Subcutaneous adipose tissue (tissue), 4 donors: ENCODE data around the gene KIAA1328. TPM values are rescaled to one million over a fixed set of nuclear protein-coding genes. Genes with fewer than 3 reads are reported as not detected.

Experiments used
- CTCF ChIP-seq: fragments of 450-650 bp; IDR thresholded peaks from one replicate; pipeline ENCODE4 v1.5.1; 2016; ENCODE audit warnings: low read depth, mild to moderate bottlenecking, control low read depth, antibody characterized with exemption, moderate library complexity
- total RNA-seq, 4 donors: library from RNA; depleted of rRNA; stranded (reverse); fragments of >200 nt; gene quantifications; one replicate each; pipeline ENCODE4 v1.1.0, GENCODE V29; 2016

Gene KIAA1328
- total RNA-seq, 4 donors from 2014 or later = 15.0 to 22.8 (median 18.9) TPM

GRCh38 chr18:37253394-37254235 is 424.7 kb downstream of the KIAA1328 start:
- TF ChIP-seq CTCF = no peak

- TF ChIP-seq CTCF = no peak
Observed at GRCh38 chr18:37254236-37254754, 425.4 kb downstream of the KIAA1328 start.

GRCh38 chr18:37254973-37255372 is 426.0 kb downstream of the KIAA1328 start:
- TF ChIP-seq CTCF = no peak

- TF ChIP-seq CTCF = no peak
Observed at GRCh38 chr18:37258131-37258530, 429.2 kb downstream of the KIAA1328 start.

- no peak for TF ChIP-seq CTCF
Observed at GRCh38 chr18:37258819-37259218, 429.9 kb downstream of the KIAA1328 start.

- no peak for TF ChIP-seq CTCF
Observed at GRCh38 chr18:37259711-37260110, 430.8 kb downstream of the KIAA1328 start.

GRCh38 chr18:37260367-37261093 is 431.6 kb downstream of the KIAA1328 start:
- no peak for TF ChIP-seq CTCF
